SKM-1 (cell line): ENCODE measurements around the gene SLC24A4.
A peak's percentile ranks its signal among the peaks of the same experiment; 100 is the strongest.
"Not testable (repeated sequence)": the region's sequence is repeated elsewhere in the genome, so short reads cannot be mapped to it uniquely, and the experiment has no call there.

Experiments used
- DNase-seq: peaks from one replicate; lab custom pipeline; 2025; ENCODE audit not compliant: unreplicated experiment; lab: John Stamatoyannopoulos, UW

Gene SLC24A4

DNA sequence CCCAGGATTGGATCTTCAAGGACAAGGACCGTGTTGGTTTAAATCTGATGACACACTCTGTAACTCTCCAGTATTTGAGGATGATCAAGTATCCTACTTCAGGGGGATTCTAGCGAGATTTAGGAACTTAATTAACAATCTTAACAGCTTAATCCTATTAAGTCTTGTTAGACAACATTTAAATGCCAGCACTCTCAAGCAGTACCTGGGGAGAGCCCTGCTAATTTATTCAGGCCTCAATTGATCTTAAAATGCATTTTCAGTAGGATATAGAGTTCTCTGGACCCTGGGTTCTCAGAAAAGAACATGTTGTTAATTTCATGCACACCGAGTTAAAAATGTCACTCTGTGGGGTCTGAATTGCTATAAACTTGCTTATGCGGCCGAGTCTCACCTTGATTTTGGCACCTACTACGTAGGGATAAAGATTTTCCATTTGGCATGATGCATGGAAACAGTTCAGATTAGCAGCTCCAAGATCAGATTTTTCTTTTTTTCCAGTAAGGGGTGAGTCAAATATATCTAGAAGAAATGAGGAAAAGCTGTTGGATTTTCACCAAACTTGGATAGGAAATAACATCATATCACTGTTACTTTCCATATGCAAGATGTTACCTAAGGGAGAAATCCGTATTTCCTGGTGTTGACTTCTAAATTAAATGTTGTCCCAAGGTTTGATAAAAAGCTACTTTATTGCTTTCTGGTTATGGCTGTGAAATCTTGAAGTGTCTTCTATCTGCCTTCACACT is 76.1 kb downstream of the SLC24A4 start:
- no peak for DNase-seq

DNA sequence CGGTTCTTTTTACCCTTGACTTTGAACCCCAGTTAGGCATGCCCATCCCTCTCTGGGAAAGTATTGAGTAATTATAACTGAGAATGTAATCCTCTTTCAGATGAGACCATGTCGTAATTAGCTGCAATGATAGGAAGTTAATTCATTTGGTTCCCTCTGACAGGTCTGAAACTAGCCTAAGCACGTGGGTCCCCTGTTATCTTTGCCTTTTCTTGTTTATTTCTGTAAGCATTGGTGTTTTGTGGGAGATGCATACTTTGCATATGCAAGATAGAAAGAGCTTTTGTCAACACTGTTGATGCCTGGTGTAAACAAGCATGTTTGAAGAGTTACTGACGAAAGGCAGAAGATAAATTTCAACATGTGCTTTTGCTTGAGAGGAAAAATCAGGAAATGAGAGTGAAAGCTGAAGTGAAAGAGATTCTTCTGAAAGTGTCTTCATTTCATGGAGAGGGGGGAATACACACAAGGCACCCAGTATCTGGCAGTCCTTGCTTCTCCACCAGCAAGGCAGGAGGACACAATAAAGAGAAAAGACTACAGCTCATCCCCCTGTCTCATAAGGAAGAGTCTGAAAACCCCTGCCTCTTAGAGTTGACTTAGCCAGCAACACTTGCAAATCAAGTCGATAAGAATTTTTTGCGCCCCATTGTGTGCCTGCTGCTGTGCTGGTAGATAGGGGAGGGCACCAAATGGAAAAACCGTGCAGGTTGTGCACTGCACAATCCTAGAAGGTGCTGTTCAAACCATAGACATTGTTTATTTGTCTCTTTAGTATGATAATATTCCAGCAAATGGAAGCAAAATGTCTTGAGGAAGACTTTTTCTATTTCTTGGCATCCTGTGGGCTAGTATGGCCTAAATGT is 77.8 kb downstream of the SLC24A4 start:
- peak; percentile 48 for DNase-seq

GRCh38 chr14:92401561-92401960 is 78.6 kb downstream of the SLC24A4 start:
- DNase-seq, result no peak

DNA sequence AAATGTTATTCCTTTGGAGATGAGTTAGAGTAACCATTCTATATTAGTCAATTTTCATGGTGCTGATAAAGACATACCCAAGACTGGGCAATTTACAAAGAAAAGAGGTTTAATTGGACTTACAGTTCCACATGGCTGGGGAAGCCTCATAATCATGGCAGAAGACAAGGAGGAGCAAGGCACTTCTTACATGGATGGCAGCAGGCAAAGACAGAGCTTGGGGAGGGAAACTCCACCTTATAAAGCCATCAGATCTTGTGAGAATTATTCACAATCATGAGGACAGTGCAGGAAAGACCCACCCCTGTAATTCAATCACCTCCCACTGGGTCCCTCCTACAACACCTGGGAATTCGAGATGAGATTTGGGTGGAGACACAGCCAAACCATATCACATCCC is 79.5 kb downstream of the SLC24A4 start:
- DNase-seq, result not testable (repeated sequence)

GRCh38 chr14:92404018-92404417 is 81.1 kb downstream of the SLC24A4 start:
- no peak for DNase-seq

DNA sequence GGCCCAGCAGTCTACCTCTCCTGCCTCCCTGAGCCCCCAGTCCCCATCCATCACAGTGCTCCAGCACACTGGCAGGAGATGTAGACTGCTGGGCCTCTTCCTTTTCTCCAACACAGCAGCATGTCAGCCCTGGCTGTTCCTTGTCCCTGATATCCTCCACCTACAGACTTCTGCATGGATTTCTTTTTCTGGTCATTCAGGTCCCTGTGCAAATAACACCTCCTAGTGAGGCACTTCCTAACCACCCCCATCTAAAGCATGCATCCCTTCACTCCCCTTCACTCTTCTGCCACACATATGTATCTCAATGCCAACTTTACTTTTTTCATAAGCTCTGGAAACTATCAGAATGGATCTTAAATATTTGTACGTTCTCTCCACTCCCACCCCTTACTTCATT is 81.5 kb downstream of the SLC24A4 start:
- DNase-seq, result no peak

DNA sequence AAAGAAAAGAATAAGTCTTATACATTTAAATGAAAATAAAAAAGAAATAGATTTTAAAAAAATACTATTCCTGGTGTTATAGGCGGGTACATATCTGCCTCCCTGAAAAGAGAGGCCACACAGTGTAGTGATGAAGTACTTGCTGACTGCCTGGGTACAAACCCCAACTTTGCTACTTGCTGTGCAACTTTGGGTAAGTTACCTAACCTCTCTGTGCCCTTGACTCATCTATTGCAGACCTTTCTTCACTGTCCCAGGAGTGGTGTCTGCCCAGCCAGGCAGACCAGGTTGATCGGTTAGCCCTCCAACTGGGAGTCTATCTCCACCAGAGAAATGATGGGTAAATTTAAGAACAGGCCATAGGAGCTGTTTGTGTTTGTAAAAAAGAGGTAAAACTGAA is 82.0 kb downstream of the SLC24A4 start:
- no peak for DNase-seq

GRCh38 chr14:92407410-92407809 is 84.4 kb downstream of the SLC24A4 start:
- peak; percentile 30 for DNase-seq

GRCh38 chr14:92409043-92409442 is 86.1 kb downstream of the SLC24A4 start:
- no peak for DNase-seq

DNA sequence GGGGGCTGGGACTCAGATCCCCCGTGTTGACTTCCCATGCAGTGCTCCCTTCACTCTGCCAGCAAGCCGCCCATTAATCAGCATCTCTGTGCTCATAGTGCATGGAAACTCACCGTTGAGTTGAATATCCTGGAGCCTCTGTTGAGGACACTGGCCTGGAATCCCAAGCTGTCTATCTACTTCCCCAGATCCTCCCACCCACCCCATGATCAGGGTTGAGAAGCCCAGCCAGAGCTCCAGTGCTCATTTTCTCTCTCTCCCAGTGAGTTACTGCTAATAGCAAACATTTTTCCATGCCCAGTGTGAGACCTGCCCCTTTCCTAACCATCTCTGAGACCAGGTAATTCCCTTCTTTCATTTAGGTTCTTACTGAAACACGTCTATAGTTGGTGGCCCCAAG is 88.2 kb downstream of the SLC24A4 start:
- no peak for DNase-seq

DNA sequence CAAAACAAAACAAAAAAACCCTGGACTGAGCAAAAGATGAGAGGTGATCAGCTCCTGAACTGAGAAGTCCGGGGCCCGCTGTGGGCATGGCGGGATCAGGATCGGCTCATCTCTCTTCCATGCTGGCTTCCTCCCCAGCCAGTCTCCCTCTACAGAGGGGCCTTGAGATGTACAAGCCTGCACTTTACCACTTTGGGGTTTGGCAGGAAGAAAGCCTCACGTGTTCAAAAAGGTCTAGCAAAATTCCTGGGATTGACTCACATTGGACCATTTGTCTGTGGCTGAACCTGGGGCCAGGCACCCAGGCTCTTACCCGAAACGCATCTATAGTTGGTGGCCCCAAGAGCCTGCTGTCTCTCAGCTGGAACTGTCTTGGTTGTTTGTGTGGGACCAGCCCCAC is 89.0 kb downstream of the SLC24A4 start:
- DNase-seq, result no peak

DNA sequence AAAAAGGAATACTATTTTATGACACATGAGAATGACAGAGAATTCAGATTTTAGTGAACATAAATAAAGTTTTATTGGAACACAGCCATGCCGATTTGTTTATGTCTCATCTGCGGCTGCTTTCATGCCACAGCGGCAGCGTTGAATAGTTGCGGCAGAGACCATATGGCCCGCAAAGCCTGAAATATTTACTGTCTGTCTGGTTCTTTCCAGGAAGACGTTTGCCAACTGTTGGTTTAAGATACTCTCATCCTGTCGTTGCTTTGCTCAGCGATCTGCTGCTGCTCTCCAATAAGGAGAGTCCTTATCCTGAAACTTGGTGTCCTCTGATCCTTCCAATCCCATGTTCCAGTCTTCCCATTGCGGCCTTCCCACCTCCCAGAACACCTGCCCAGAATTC is 89.9 kb downstream of the SLC24A4 start:
- no peak for DNase-seq

- no peak for DNase-seq
Observed at GRCh38 chr14:92413379-92413778, 90.4 kb downstream of the SLC24A4 start.

DNA sequence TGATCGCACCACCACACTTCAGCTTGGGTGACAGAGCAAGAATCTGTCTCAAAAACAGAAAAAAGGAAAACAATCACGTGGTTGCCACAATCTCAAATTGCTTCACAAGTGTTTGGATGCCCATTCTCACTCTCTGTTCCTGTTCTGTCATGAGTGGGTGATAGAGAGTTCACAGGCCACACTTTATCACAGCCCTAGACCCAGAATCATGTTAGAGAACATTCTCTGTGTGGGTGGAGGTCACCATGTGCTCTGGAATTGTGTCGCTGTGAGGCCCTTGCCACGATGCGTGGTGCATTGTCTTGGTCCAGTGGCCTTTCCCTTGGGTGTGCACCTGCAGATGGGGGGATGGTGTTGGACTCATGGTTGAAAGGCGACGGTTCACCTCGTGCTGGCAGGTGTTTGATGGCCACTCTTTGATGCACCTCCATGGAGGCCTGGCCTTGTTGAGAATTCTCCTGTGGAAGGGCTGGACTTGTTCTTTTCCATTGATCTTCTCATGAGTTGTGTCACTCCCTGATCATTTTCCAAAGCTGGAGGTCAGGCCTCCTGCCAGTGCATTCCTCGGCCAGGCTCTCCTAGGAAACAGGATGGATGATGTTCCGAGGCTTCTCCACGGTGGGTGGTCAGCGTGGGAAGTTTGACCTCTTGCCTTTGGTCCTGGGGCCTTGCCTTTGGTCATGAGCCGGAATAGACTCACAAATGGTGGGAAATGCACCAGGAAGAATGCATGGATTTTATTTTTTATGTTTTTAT is 91.9 kb downstream of the SLC24A4 start:
- DNase-seq, result no peak

DNA sequence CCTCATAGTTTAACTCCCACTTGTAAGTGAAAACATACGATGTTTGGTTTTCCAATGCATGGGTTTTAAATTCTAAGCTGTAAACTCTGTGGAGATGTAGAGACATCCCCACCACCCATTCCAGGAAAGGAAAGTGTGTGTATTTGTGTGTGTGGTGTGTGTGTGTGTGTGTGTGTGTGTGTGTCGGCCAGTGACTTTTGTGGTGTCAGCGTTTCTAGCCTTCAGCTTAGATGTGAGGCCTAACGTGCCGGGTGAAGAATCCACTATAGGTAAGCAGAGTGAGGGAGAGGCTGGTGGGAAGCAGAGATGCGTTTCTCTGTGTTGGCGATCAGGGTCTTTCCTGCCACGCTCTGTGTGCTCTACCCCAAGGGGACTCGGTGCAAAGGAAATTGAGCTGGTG is 93.0 kb downstream of the SLC24A4 start:
- no peak for DNase-seq

- DNase-seq, result no peak
Observed at GRCh38 chr14:92416544-92416943, 93.6 kb downstream of the SLC24A4 start.

DNA sequence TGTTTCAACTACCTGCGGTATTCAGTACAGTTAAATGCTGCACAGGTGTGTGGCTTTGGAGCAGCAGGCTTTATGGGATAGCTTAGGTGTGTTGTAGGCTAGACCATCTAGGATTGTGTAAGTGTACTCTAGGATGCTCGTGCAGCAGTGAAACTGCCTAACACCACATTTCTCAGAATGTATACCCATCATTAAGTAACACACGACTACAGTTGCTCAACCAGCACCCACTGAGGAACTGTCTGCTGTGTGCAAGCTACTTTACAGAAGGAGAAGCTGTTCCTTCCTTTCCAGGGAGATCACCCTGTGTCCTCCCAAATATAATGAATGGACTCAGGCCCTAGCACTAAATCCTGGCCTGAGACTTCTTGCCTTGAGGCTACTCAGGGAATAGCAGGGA is 94.8 kb downstream of the SLC24A4 start:
- peak; percentile 71 for DNase-seq

DNA sequence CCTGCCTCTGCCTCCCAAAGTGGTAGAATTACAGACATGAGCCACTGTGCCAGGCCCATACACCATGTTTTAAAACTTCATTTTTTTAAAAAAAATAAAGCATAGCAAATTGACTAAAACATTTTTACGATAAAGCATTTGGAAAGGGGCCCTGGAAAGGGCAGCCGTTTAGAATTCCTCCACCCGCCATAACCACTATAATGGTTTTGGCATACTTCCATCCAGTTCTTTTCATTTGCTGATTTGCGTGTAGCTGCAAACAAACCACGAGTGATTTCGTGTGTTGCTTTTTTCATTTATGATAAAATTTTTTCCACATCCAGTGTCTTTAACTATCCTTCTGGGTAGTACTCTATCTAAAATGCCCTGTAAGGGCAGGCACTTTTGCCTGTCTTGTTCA is 98.8 kb downstream of the SLC24A4 start:
- DNase-seq, result no peak

DNA sequence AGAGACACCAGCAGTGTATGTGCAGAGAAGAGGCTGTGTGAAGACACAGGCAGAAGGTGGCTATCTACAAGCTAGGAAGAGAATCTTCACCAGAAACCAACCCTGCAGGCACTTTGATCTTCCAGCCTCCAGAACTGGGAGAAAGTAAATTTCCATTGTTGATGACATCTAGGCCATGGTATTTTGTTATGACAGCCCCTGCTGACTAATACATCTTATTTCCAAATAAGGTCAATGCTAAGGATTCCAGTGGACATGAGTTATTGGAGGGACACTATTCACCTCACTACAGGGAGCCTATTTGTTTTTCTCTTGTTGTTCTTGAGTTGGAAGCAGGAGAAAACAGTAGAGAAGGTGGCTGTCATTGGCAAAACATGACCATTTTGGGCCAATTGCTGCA is 102.1 kb downstream of the SLC24A4 start:
- DNase-seq, result no peak

DNA sequence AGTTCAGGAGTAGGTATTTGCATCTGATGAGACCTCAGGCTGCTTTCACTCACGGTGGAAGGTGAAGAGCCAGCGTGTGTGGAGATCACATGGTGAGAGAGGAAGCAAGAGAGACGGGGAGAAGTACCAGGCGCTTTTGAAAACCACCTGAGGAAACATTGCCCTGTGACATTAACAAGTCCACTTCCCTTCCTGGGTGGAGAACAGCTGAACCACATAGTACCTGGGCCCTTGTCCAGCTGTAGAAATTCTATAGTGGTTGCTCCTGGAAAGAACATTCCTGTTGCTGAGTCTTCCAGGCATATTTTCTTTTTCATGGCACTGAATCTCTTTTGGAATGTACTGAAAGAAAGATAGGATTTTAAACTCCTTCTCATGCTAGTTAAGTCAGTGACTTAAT is 103.3 kb downstream of the SLC24A4 start:
- no peak for DNase-seq

GRCh38 chr14:92427096-92427495 is 104.1 kb downstream of the SLC24A4 start:
- no peak for DNase-seq

- DNase-seq, result no peak
Observed at GRCh38 chr14:92430686-92431085, 107.7 kb downstream of the SLC24A4 start.
